ENCODE measurements around the gene HBQ1. TPM values are rescaled to one million over a fixed set of nuclear protein-coding genes. Genes with fewer than 3 reads are reported as not detected.

Gene HBQ1
- total RNA-seq, result not detected

DNA sequence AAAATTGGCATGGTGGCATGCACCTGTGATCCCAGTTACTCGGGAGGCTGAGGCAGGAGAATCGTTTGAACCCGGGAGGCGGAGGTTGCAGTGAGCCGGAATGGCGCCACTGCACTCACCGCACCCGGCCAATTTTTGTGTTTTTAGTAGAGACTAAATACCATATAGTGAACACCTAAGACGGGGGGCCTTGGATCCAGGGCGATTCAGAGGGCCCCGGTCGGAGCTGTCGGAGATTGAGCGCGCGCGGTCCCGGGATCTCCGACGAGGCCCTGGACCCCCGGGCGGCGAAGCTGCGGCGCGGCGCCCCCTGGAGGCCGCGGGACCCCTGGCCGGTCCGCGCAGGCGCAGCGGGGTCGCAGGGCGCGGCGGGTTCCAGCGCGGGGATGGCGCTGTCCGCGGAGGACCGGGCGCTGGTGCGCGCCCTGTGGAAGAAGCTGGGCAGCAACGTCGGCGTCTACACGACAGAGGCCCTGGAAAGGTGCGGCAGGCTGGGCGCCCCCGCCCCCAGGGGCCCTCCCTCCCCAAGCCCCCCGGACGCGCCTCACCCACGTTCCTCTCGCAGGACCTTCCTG, at the start of gene HBQ1:
Gene HBQ1 (plus strand): TSS at position 359 of the 575 bp plus-strand sequence. CDS start 28 bp downstream, at position 387.
- no peak for DNase-seq (ENCODE audit: low spot score in 2 of 2)
- Histone ChIP-seq H3K36me3 (no peaks in the 10 kb centered on the region), H3K27ac (no peak within 1 kb of the TSS), H3K4me3 (peak within 1 kb of the TSS; percentile 31), H3K4me1 (peaks cover 27% of the 10 kb centered on the region), H3K27me3 (peaks cover 54% of the 10 kb centered on the region), H3K9me3 (no peaks in the 10 kb centered on the region)
- WGBS, result 43% methylated on average over 11 of the region's 59 CpGs
- TF ChIP-seq, protein P1, sequence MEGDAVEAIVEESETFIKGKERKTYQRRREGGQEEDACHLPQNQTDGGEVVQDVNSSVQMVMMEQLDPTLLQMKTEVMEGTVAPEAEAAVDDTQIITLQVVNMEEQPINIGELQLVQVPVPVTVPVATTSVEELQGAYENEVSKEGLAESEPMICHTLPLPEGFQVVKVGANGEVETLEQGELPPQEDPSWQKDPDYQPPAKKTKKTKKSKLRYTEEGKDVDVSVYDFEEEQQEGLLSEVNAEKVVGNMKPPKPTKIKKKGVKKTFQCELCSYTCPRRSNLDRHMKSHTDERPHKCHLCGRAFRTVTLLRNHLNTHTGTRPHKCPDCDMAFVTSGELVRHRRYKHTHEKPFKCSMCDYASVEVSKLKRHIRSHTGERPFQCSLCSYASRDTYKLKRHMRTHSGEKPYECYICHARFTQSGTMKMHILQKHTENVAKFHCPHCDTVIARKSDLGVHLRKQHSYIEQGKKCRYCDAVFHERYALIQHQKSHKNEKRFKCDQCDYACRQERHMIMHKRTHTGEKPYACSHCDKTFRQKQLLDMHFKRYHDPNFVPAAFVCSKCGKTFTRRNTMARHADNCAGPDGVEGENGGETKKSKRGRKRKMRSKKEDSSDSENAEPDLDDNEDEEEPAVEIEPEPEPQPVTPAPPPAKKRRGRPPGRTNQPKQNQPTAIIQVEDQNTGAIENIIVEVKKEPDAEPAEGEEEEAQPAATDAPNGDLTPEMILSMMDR (IDR thresholded peaks at IDR 0.05), result peak in 1 of 2 donors; percentile 22
- TF ChIP-seq EP300 (IDR thresholded peaks at IDR 0.05), result no peak

DNA sequence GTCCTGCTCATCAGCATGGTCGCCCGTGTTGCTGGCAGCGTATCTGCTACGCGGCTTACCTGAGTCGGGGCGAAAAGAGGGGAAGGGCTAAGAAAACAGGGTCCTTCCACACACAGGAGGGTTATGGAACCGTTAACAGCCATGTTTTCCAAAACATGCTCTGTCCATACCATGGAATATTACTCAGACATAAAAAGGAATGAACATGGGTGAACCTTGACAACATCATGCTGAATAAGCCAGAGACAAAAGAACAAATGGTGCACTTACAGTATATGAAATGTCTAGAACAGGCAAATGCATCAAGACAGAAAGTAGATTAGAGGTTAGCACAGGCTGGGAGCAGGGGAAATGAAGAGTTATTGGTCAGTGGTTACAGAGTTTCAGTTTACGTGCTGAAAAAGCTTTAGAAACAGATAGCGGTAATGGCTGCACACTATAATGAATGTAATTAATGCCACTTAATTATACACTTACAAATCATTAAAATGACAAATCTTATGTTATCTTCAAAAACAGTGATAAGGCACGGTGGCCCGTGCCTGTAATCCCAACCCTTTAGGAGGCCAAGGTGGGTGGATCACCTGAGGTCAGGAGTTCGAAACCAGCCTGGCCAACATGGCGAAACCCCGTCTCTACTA, 49.6 kb upstream of the HBQ1 start:
- H3K27ac ChIP-seq, result no peak overlapping the region
- no peaks in the 10 kb centered on the region for H3K4me1 ChIP-seq
- DNase-seq (ENCODE audit: low spot score in 2 of 2), result no peak
- H3K4me3 ChIP-seq, result no peak overlapping the region
- H3K9me3 ChIP-seq, result no peaks in the 10 kb centered on the region
- H3K36me3 ChIP-seq, result no peaks in the 10 kb centered on the region
- no peaks in the 10 kb centered on the region for H3K27me3 ChIP-seq
- 97% methylated on average over 15 of the region's 15 CpGs for whole genome bisulfite sequencing
- TF ChIP-seq, protein P1 (IDR thresholded peaks at IDR 0.05), result no peak
- TF ChIP-seq POLR2A (IDR thresholded peaks at IDR 0.05) (no peak), EP300 (IDR thresholded peaks at IDR 0.05) (no peak), POLR2AphosphoS5 (IDR thresholded peaks at IDR 0.05) (no peak)

DNA sequence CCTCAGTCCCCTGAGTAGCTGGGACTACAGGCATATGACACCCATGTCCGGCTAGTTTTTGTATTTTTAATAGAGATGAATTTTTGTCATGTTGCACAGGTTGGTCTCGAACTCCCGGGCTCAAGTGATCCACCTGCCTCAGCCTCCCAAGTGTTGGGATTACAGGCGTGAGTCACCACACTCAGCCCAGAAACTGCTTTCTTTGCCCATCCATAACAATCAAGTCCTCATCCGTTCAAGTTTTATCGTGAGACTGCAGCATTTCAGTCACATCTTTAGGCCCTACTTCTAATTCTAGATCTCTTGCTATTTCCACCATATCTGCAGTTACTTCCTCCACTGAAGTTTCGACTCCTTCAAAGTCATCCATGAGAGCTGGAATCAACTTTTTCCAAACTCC, 48.1 kb upstream of the HBQ1 start:
- Histone ChIP-seq H3K9me3 (no peaks in the 10 kb centered on the region), H3K4me3 (no peak overlapping the region), H3K36me3 (no peaks in the 10 kb centered on the region), H3K4me1 (peaks cover under 1% of the 10 kb centered on the region), H3K27me3 (no peaks in the 10 kb centered on the region), H3K27ac (no peak overlapping the region)
- TF ChIP-seq, protein P1 (IDR thresholded peaks at IDR 0.05), result no peak
- TF ChIP-seq POLR2A (IDR thresholded peaks at IDR 0.05), result no peak
- TF ChIP-seq EP300 (IDR thresholded peaks at IDR 0.05), result no peak
- TF ChIP-seq POLR2AphosphoS5 (IDR thresholded peaks at IDR 0.05), result no peak
- 95% methylated on average over 7 of the region's 7 CpGs for WGBS
- DNase-seq (ENCODE audit: low spot score in 2 of 2), result no peak

DNA sequence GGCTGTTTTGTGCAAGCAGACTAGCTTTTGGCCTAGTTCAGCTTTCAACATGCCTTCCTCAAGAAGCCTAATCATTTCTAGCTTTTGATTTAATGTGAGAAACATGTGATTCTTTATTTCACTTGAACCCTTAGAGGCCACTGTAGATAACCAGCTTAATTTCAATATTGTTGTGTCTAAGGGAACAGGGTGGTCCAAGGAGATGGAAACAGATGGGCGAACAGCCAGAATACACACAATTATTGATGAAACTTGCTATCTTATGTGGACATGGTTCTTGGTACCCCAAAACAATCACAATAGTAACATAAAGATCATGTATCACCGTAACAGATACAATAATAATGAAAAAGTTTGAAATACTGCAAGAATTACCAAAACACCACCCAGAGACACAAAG, 46.5 kb upstream of the HBQ1 start:
- Histone ChIP-seq H3K4me3 (no peak overlapping the region), H3K4me1 (peaks cover 7% of the 10 kb centered on the region), H3K27ac (no peak overlapping the region), H3K27me3 (no peaks in the 10 kb centered on the region), H3K36me3 (no peaks in the 10 kb centered on the region), H3K9me3 (no peaks in the 10 kb centered on the region)
- TF ChIP-seq, protein P1 (IDR thresholded peaks at IDR 0.05), result no peak
- no peak for TF ChIP-seq POLR2A (IDR thresholded peaks at IDR 0.05)
- no peak for TF ChIP-seq EP300 (IDR thresholded peaks at IDR 0.05)
- no peak for TF ChIP-seq POLR2AphosphoS5 (IDR thresholded peaks at IDR 0.05)
- DNase-seq (ENCODE audit: low spot score in 2 of 2), result no peak
- WGBS, result 98% methylated on average over 2 of the region's 2 CpGs

DNA sequence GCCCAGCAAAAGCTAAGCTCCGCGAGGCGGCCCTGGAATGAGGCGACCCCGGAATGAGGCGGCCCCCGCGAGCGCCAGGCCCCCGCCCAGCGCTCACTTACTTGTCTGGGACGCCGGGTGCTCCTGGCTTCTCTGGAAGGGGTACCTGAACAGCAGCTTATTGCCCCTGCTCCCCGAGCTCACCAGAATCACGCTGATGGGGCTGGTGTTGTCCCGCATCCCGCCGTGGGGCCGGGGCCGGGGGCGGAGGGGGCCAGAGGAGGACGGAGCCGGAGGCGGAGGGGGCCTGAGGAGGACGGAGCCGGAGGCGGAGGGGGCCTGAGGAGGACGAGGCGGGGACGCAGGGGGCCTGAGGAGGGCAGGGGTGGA, 42.2 kb upstream of the HBQ1 start:
- peak overlapping the region; percentile 62 for H3K4me3 ChIP-seq
- H3K27me3 ChIP-seq, result no peaks in the 10 kb centered on the region
- WGBS, result 0% methylated on average over 20 of the region's 30 CpGs
- H3K36me3 ChIP-seq, result no peaks in the 10 kb centered on the region
- peak overlapping the region; percentile 42 for H3K27ac ChIP-seq
- no peaks in the 10 kb centered on the region for H3K9me3 ChIP-seq
- H3K4me1 ChIP-seq, result peaks cover 12% of the 10 kb centered on the region
- TF ChIP-seq, protein P1 (IDR thresholded peaks at IDR 0.05), result no peak
- no peak for TF ChIP-seq POLR2AphosphoS5 (IDR thresholded peaks at IDR 0.05)
- no peak for TF ChIP-seq EP300 (IDR thresholded peaks at IDR 0.05)
- no peak for TF ChIP-seq POLR2A (IDR thresholded peaks at IDR 0.05)
- DNase-seq (ENCODE audit: low spot score in 2 of 2), result no peak

All from suprapubic skin (tissue), 4 donors.